ENCODE data around the gene AGPAT1. TPM values are rescaled to one million over a fixed set of nuclear protein-coding genes. Genes with fewer than 3 reads are reported as not detected.

The AGPAT1 gene
- 10 to 100 TPM in 5 of 6 donors, 1 to 10 TPM in 1; 9.1 to 20.6 (median 13.1) TPM for polyA plus RNA-seq (ENCODE audit: low read depth in 6 of 6)

- DNase-seq: peak; percentile 95
- Mint-ChIP-seq H3K4me3 (peak within 1 kb of the TSS; percentile 82 to 100 (median 96)), H3K9me3 (peaks cover 0 to 4% (median 0%) of the 10 kb centered on the region in 7 donors), H3K27me3 (no peaks in the 10 kb centered on the region), H3K27ac (peak within 1 kb of the TSS; percentile 89 to 99 (median 98)), H3K36me3 (peaks cover 0 to 15% of the 10 kb centered on the region in 2 donors), H3K4me1 (peaks cover 66 to 70% (median 70%) of the 10 kb centered on the region in 3 donors)
- ATAC-seq (ENCODE audit: low read depth in 2 of 2): peak; percentile 43 to 54
Observed at GRCh38 chr6:32175711-32176475, at the start of gene AGPAT1. AGPAT1 (minus strand) TSS chr6:32176084; CDS start chr6:32171496, 4,588 bp downstream.

GRCh38 chr6:32224696-32225095 is 48.8 kb upstream of the AGPAT1 start:
- H3K4me3 Mint-ChIP-seq: peak overlapping the region in 3 of 8 donors; percentile 42 to 73 (median 59)

GRCh38 chr6:32223258-32224235 is 47.7 kb upstream of the AGPAT1 start, which contains the start of gene NOTCH4:
NOTCH4 (minus strand) TSS chr6:32224067; CDS start chr6:32223928, 139 bp downstream.
- ATAC-seq (ENCODE audit: low read depth in 2 of 2): no peak
- no peak for DNase-seq
- no peaks in the 10 kb centered on the region for H3K36me3 Mint-ChIP-seq
- peak within 1 kb of the TSS; percentile 82 to 97 (median 92) for H3K27ac Mint-ChIP-seq
- peak within 1 kb of the TSS in 6 of 8 donors; percentile 42 to 73 (median 52) for H3K4me3 Mint-ChIP-seq
- H3K4me1 Mint-ChIP-seq: peaks cover 51 to 78% (median 53%) of the 10 kb centered on the region in 3 donors
- H3K27me3 Mint-ChIP-seq: no peaks in the 10 kb centered on the region
- H3K9me3 Mint-ChIP-seq: no peaks in the 10 kb centered on the region

More at GRCh38 chr6:32224696-32225095, 48.8 kb upstream of the AGPAT1 start:
- H3K27me3 Mint-ChIP-seq: no peaks in the 10 kb centered on the region
- H3K4me1 Mint-ChIP-seq: peaks cover 58 to 76% (median 58%) of the 10 kb centered on the region in 3 donors
- ATAC-seq (ENCODE audit: low read depth in 2 of 2) (peak; percentile 88 to 90), DNase-seq (peak; percentile 46)
- no peaks in the 10 kb centered on the region for H3K9me3 Mint-ChIP-seq
- H3K27ac Mint-ChIP-seq: peak overlapping the region in 4 of 6 donors; percentile 38 to 97 (median 82)
- no peaks in the 10 kb centered on the region for H3K36me3 Mint-ChIP-seq

- DNase-seq (no peak), ATAC-seq (ENCODE audit: low read depth in 2 of 2) (no peak)
- Mint-ChIP-seq H3K4me1 (peaks cover 45 to 70% (median 52%) of the 10 kb centered on the region in 3 donors), H3K9me3 (no peaks in the 10 kb centered on the region), H3K4me3 (peak overlapping the region in 3 of 8 donors; percentile 28 to 48 (median 44)), H3K27ac (peak overlapping the region; percentile 70 to 95 (median 84)), H3K36me3 (no peaks in the 10 kb centered on the region), H3K27me3 (peaks cover 0 to 3% (median 0%) of the 10 kb centered on the region in 3 donors)
Observed at GRCh38 chr6:32222333-32223230, 46.7 kb upstream of the AGPAT1 start.

GRCh38 chr6:32220021-32220420 is 44.1 kb upstream of the AGPAT1 start:
- peaks cover 39 to 48% (median 42%) of the 10 kb centered on the region in 3 donors for H3K4me1 Mint-ChIP-seq
- no peaks in the 10 kb centered on the region for H3K36me3 Mint-ChIP-seq
- DNase-seq (no peak), ATAC-seq (ENCODE audit: low read depth in 2 of 2) (no peak)
- no peaks in the 10 kb centered on the region for H3K9me3 Mint-ChIP-seq
- no peak overlapping the region for H3K27ac Mint-ChIP-seq
- H3K27me3 Mint-ChIP-seq: peaks cover 0 to 6% (median 0%) of the 10 kb centered on the region in 3 donors
- no peak overlapping the region for H3K4me3 Mint-ChIP-seq

- peaks cover 0 to 6% (median 0%) of the 10 kb centered on the region in 3 donors for H3K27me3 Mint-ChIP-seq
Observed at GRCh38 chr6:32218167-32218566, 42.3 kb upstream of the AGPAT1 start.

GRCh38 chr6:32216998-32217397 is 41.1 kb upstream of the AGPAT1 start:
- no peak for DNase-seq
- no peak overlapping the region for H3K27ac Mint-ChIP-seq
- no peak for ATAC-seq (ENCODE audit: low read depth in 2 of 2)
- peaks cover 0 to 6% (median 0%) of the 10 kb centered on the region in 3 donors for H3K27me3 Mint-ChIP-seq
- H3K4me1 Mint-ChIP-seq: peaks cover 16 to 26% (median 23%) of the 10 kb centered on the region in 3 donors
- H3K36me3 Mint-ChIP-seq: no peaks in the 10 kb centered on the region
- no peak overlapping the region for H3K4me3 Mint-ChIP-seq
- no peaks in the 10 kb centered on the region for H3K9me3 Mint-ChIP-seq

More at GRCh38 chr6:32218167-32218566, 42.3 kb upstream of the AGPAT1 start:
- DNase-seq (no peak), ATAC-seq (ENCODE audit: low read depth in 2 of 2) (no peak)
- Mint-ChIP-seq H3K9me3 (no peaks in the 10 kb centered on the region), H3K36me3 (no peaks in the 10 kb centered on the region), H3K27ac (no peak overlapping the region), H3K4me1 (peaks cover 28 to 36% (median 35%) of the 10 kb centered on the region in 3 donors), H3K4me3 (no peak overlapping the region)

- Mint-ChIP-seq H3K36me3 (no peaks in the 10 kb centered on the region), H3K9me3 (no peaks in the 10 kb centered on the region), H3K4me1 (peaks cover 10 to 23% (median 17%) of the 10 kb centered on the region in 3 donors), H3K27ac (no peak overlapping the region), H3K4me3 (no peak overlapping the region), H3K27me3 (peaks cover 0 to 6% (median 0%) of the 10 kb centered on the region in 3 donors)
- ATAC-seq (ENCODE audit: low read depth in 2 of 2) (no peak), DNase-seq (no peak)
Observed at GRCh38 chr6:32216285-32216684, 40.4 kb upstream of the AGPAT1 start.

GRCh38 chr6:32215617-32216016 is 39.7 kb upstream of the AGPAT1 start:
- ATAC-seq (ENCODE audit: low read depth in 2 of 2) (no peak), DNase-seq (no peak)
- Mint-ChIP-seq H3K9me3 (no peaks in the 10 kb centered on the region), H3K4me1 (peaks cover 10 to 23% (median 16%) of the 10 kb centered on the region in 3 donors), H3K27me3 (peaks cover 0 to 6% (median 0%) of the 10 kb centered on the region in 3 donors), H3K36me3 (no peaks in the 10 kb centered on the region), H3K4me3 (no peak overlapping the region), H3K27ac (peak overlapping the region in 1 of 6 donors; percentile 76)

- Mint-ChIP-seq H3K27ac (peak overlapping the region in 3 of 6 donors; percentile 5 to 29 (median 26)), H3K27me3 (peaks cover 0 to 6% (median 0%) of the 10 kb centered on the region in 3 donors), H3K4me3 (peak overlapping the region in 1 of 8 donors; percentile 29), H3K36me3 (no peaks in the 10 kb centered on the region), H3K4me1 (peaks cover 9 to 19% (median 10%) of the 10 kb centered on the region in 3 donors), H3K9me3 (no peaks in the 10 kb centered on the region)
- ATAC-seq (ENCODE audit: low read depth in 2 of 2): peak; percentile 27 to 59
- no peak for DNase-seq
Observed at GRCh38 chr6:32214126-32214525, 38.2 kb upstream of the AGPAT1 start.

- H3K27me3 Mint-ChIP-seq: peaks cover 0 to 6% (median 0%) of the 10 kb centered on the region in 3 donors
- H3K4me3 Mint-ChIP-seq: no peak overlapping the region
- DNase-seq (no peak), ATAC-seq (ENCODE audit: low read depth in 2 of 2) (no peak)
- no peaks in the 10 kb centered on the region for H3K36me3 Mint-ChIP-seq
- peak overlapping the region in 2 of 6 donors; percentile 5 to 26 for H3K27ac Mint-ChIP-seq
- no peaks in the 10 kb centered on the region for H3K9me3 Mint-ChIP-seq
- peaks cover 6 to 19% (median 10%) of the 10 kb centered on the region in 3 donors for H3K4me1 Mint-ChIP-seq
Observed at GRCh38 chr6:32213649-32214048, 37.8 kb upstream of the AGPAT1 start.

Measured in naive B cell (primary cell).